ENCODE results near the gene TLE1. TPM values are rescaled to one million over a fixed set of nuclear protein-coding genes. Genes with fewer than 3 reads are reported as not detected.

Gene TLE1
- total RNA-seq, 1 donor from 2014 or later = 36.6 TPM

- ATAC-seq (no peak), DNase-seq (ENCODE audit: low spot score) (no peak)
Observed at GRCh38 chr9:81557452-81558090, 131.8 kb downstream of the TLE1 start.

- DNase-seq (ENCODE audit: low spot score) = no peak
- no peak for ATAC-seq
Observed at GRCh38 chr9:81556923-81557322, 132.4 kb downstream of the TLE1 start.

GRCh38 chr9:81552581-81552991 lies 136.8 kb downstream of the TLE1 start:
- DNase-seq (ENCODE audit: low spot score) = no peak
- ATAC-seq = peak; percentile 57

- DNase-seq (ENCODE audit: low spot score) (no peak), ATAC-seq (peak; percentile 40)
Observed at GRCh38 chr9:81550207-81550583, 139.2 kb downstream of the TLE1 start.

- ATAC-seq (peak; percentile 89), DNase-seq (ENCODE audit: low spot score) (peak; percentile 68)
Observed at GRCh38 chr9:81549500-81550206, 139.7 kb downstream of the TLE1 start.

GRCh38 chr9:81548911-81549310 lies 140.4 kb downstream of the TLE1 start:
- DNase-seq (ENCODE audit: low spot score) = no peak
- ATAC-seq = no peak

- DNase-seq (ENCODE audit: low spot score) = no peak
- no peak for ATAC-seq
Observed at GRCh38 chr9:81546489-81546888, 142.9 kb downstream of the TLE1 start.

GRCh38 chr9:81543695-81544094 lies 145.7 kb downstream of the TLE1 start:
- ATAC-seq = no peak
- no peak for DNase-seq (ENCODE audit: low spot score)

GRCh38 chr9:81542118-81542889 lies 147.0 kb downstream of the TLE1 start:
- no peak for DNase-seq (ENCODE audit: low spot score)
- ATAC-seq = no peak

GRCh38 chr9:81540142-81540710 lies 149.1 kb downstream of the TLE1 start:
- DNase-seq (ENCODE audit: low spot score) (no peak), ATAC-seq (no peak)

GRCh38 chr9:81539317-81539716 lies 150.0 kb downstream of the TLE1 start:
- ATAC-seq = peak; percentile 33

GRCh38 chr9:81538890-81539289 lies 150.5 kb downstream of the TLE1 start:
- DNase-seq (ENCODE audit: low spot score) (no peak), ATAC-seq (no peak)

More at GRCh38 chr9:81539317-81539716, 150.0 kb downstream of the TLE1 start:
- DNase-seq (ENCODE audit: low spot score) = no peak

- no peak for ATAC-seq
Observed at GRCh38 chr9:81537964-81538363, 151.4 kb downstream of the TLE1 start.

GRCh38 chr9:81536242-81537025 lies 152.9 kb downstream of the TLE1 start:
- DNase-seq (ENCODE audit: low spot score) (peak; percentile 80), ATAC-seq (peak; percentile 84)

More at GRCh38 chr9:81537964-81538363, 151.4 kb downstream of the TLE1 start:
- no peak for DNase-seq (ENCODE audit: low spot score)

- peak; percentile 52 for DNase-seq (ENCODE audit: low spot score)
- peak; percentile 75 for ATAC-seq
Observed at GRCh38 chr9:81535542-81536241, 153.7 kb downstream of the TLE1 start.

GRCh38 chr9:81534138-81534875 lies 155.0 kb downstream of the TLE1 start:
- no peak for ATAC-seq
- no peak for DNase-seq (ENCODE audit: low spot score)

All from left lobe of liver (tissue), 2 donors.